ENCODE measurements around the gene CYB561.

The CYB561 gene

GRCh38 chr17:63445954-63446752, at the start of gene CYB561:
Gene CYB561 (minus strand): TSS chr17:63446306. CDS start chr17:63437547, 8,759 bp downstream.
- DNase-seq (ENCODE audit: low read depth), result peak; percentile 56

- no peak for DNase-seq (ENCODE audit: low read depth)
Measured at GRCh38 chr17:63495491-63495890, 49.4 kb upstream of the CYB561 start.

- no peak for DNase-seq (ENCODE audit: low read depth)
Measured at GRCh38 chr17:63494300-63494928, 48.3 kb upstream of the CYB561 start.

GRCh38 chr17:63493411-63493810, 47.3 kb upstream of the CYB561 start:
- no peak for DNase-seq (ENCODE audit: low read depth)

GRCh38 chr17:63492940-63493339, 46.8 kb upstream of the CYB561 start:
- DNase-seq (ENCODE audit: low read depth), result no peak

GRCh38 chr17:63491977-63492618, 46.0 kb upstream of the CYB561 start:
- DNase-seq (ENCODE audit: low read depth), result no peak

- DNase-seq (ENCODE audit: low read depth), result no peak
Measured at GRCh38 chr17:63491413-63491812, 45.3 kb upstream of the CYB561 start.

GRCh38 chr17:63490858-63491400, 44.8 kb upstream of the CYB561 start:
- no peak for DNase-seq (ENCODE audit: low read depth)

GRCh38 chr17:63490329-63490728, 44.2 kb upstream of the CYB561 start:
- DNase-seq (ENCODE audit: low read depth), result no peak

GRCh38 chr17:63489291-63489690, 43.2 kb upstream of the CYB561 start:
- DNase-seq (ENCODE audit: low read depth), result no peak

GRCh38 chr17:63488851-63489250, 42.7 kb upstream of the CYB561 start:
- no peak for DNase-seq (ENCODE audit: low read depth)

GRCh38 chr17:63487014-63487339, 40.9 kb upstream of the CYB561 start:
- no peak for DNase-seq (ENCODE audit: low read depth)

- no peak for DNase-seq (ENCODE audit: low read depth)
Measured at GRCh38 chr17:63486317-63487013, 40.4 kb upstream of the CYB561 start.

- DNase-seq (ENCODE audit: low read depth), result no peak
Measured at GRCh38 chr17:63483655-63484575, 37.8 kb upstream of the CYB561 start.

- DNase-seq (ENCODE audit: low read depth), result no peak
Measured at GRCh38 chr17:63483038-63483437, 36.9 kb upstream of the CYB561 start.

GRCh38 chr17:63482509-63482908, 36.4 kb upstream of the CYB561 start:
- DNase-seq (ENCODE audit: low read depth), result no peak

- no peak for DNase-seq (ENCODE audit: low read depth)
Measured at GRCh38 chr17:63481488-63481870, 35.4 kb upstream of the CYB561 start.

GRCh38 chr17:63480826-63481487, 34.9 kb upstream of the CYB561 start:
- no peak for DNase-seq (ENCODE audit: low read depth)

- DNase-seq (ENCODE audit: low read depth), result no peak
Measured at GRCh38 chr17:63480192-63480784, 34.2 kb upstream of the CYB561 start.

- no peak for DNase-seq (ENCODE audit: low read depth)
Measured at GRCh38 chr17:63479495-63480184, 33.5 kb upstream of the CYB561 start.
